DOHH2 (cell line): Measurements from ENCODE around the gene SYK.

Experiments
- H3F3A ChIP-seq: fragments of 200-600 bp; sonication (generic), shearing (Covaris generic); 2 replicates; pipeline ENCODE4 v1.6.0; 2016; ENCODE audit warnings: antibody characterized with exemption, mild to moderate bottlenecking; ENCODE audit not compliant: control insufficient read depth, insufficient read depth
- H3K27ac ChIP-seq: fragments of 200-600 bp; sonication (generic); 2 replicates; pipeline ENCODE4 v1.5.1; 2014; ENCODE audit warnings: low read depth, mild to moderate bottlenecking, low read length, moderate library complexity
- H3K27me3 ChIP-seq: fragments of 200-600 bp; sonication (generic); 2 replicates; pipeline ENCODE4 v1.6.1; 2014; ENCODE audit warnings: mild to moderate bottlenecking, low read length, mixed read lengths; ENCODE audit not compliant: control insufficient read depth
- H3K36me3 ChIP-seq: fragments of 200-600 bp; sonication (generic); 2 replicates; pipeline ENCODE4 v1.6.1; 2014; ENCODE audit warnings: mild to moderate bottlenecking, low read length, moderate library complexity, mixed read lengths; ENCODE audit not compliant: control insufficient read depth
- H3K4me1 ChIP-seq: fragments of 200-600 bp; sonication (generic); 2 replicates; pipeline ENCODE4 v1.6.1; 2014; ENCODE audit warnings: mild to moderate bottlenecking, low read length, mixed read lengths; ENCODE audit not compliant: control insufficient read depth
- H3K4me2 ChIP-seq: fragments of 200-600 bp; sonication (generic); 2 replicates; pipeline ENCODE4 v1.6.0; 2014; ENCODE audit warnings: mild to moderate bottlenecking, low read length, moderate library complexity
- H3K4me3 ChIP-seq: fragments of 200-600 bp; sonication (generic); 2 replicates; pipeline ENCODE4 v1.5.1; 2014; ENCODE audit warnings: mild to moderate bottlenecking, low read length, mixed read lengths
- H3K79me2 ChIP-seq: fragments of 200-600 bp; sonication (generic); 2 replicates; pipeline ENCODE4 v1.6.1; 2014; ENCODE audit warnings: mild to moderate bottlenecking, low read length, mixed read lengths; ENCODE audit not compliant: control insufficient read depth
- H3K9me2 ChIP-seq: fragments of 200-600 bp; sonication (generic); replicated peaks from 2 replicates; pipeline ENCODE4 v1.6.1; 2014; ENCODE audit warnings: mild to moderate bottlenecking, low read length, mixed read lengths; ENCODE audit not compliant: control insufficient read depth
- H3K9me3 ChIP-seq: fragments of 200-600 bp; sonication (generic); 2 replicates; pipeline ENCODE4 v1.6.1; 2014; ENCODE audit warnings: antibody characterized with exemption, low read length, mixed read lengths; ENCODE audit not compliant: control insufficient read depth, insufficient read depth
- H4K20me1 ChIP-seq: fragments of 200-600 bp; sonication (generic); 2 replicates; pipeline ENCODE4 v1.6.0; 2014; ENCODE audit warnings: low read depth, mild to moderate bottlenecking, antibody characterized with exemption, low read length, moderate library complexity; ENCODE audit not compliant: control insufficient read depth, insufficient read depth
- CTCF ChIP-seq: fragments of 200-600 bp; sonication (generic); IDR thresholded peaks from one replicate; pipeline ENCODE4 v1.5.1; 2014; ENCODE audit warnings: antibody characterized with exemption, mild to moderate bottlenecking, low read depth, low read length; ENCODE audit not compliant: poor library complexity, severe bottlenecking
- EZH2phosphoT487 ChIP-seq: fragments of 200-600 bp; sonication (generic); IDR thresholded peaks from 2 replicates; pipeline ENCODE4 v1.6.1; 2017; ENCODE audit warnings: borderline replicate concordance, mild to moderate bottlenecking, antibody characterized with exemption, low read length, moderate library complexity, mixed read lengths

The SYK gene

GRCh38 chr9:90844326-90844725 is 42.7 kb downstream of the SYK start:
- no peak overlapping the region for H3K27ac ChIP-seq
- TF ChIP-seq CTCF (no peak), EZH2phosphoT487 (no peak)
- H3K4me1 ChIP-seq = no peaks in the 10 kb centered on the region; the same call in 1 of the 2 replicates
- H4K20me1 ChIP-seq = peaks cover 22% of the 10 kb centered on the region; the same call in 1 of the 2 replicates
- no peak overlapping the region for H3K4me2 ChIP-seq
- no peaks in the 10 kb centered on the region for H3K27me3 ChIP-seq
- H3K79me2 ChIP-seq = peaks cover 64% of the 10 kb centered on the region
- peaks cover 98% of the 10 kb centered on the region for H3K36me3 ChIP-seq
- H3K4me3 ChIP-seq = no peak overlapping the region
- H3F3A ChIP-seq = peaks cover 11% of the 10 kb centered on the region
- no peaks in the 10 kb centered on the region for H3K9me2 ChIP-seq
- no peaks in the 10 kb centered on the region for H3K9me3 ChIP-seq

- Histone ChIP-seq H3K9me3 (no peaks in the 10 kb centered on the region), H3K27me3 (no peaks in the 10 kb centered on the region), H3K4me2 (no peak overlapping the region), H3K4me1 (peaks cover 3% of the 10 kb centered on the region; the same call in 1 of the 2 replicates), H3K27ac (no peak overlapping the region), H3K79me2 (peaks cover 42% of the 10 kb centered on the region), H4K20me1 (peaks cover 8% of the 10 kb centered on the region; the same call in 1 of the 2 replicates), H3K9me2 (no peaks in the 10 kb centered on the region), H3K36me3 (peaks cover 93% of the 10 kb centered on the region), H3K4me3 (no peak overlapping the region), H3F3A (no peaks in the 10 kb centered on the region)
- TF ChIP-seq EZH2phosphoT487 = no peak
- TF ChIP-seq CTCF = no peak
Observed at GRCh38 chr9:90846770-90847419, 45.3 kb downstream of the SYK start.

- no peak for TF ChIP-seq CTCF
- H3K36me3 ChIP-seq = peaks cover 93% of the 10 kb centered on the region
- peaks cover 3% of the 10 kb centered on the region; the same call in 1 of the 2 replicates for H3K4me1 ChIP-seq
Observed at GRCh38 chr9:90847971-90848370, 46.4 kb downstream of the SYK start.

More at GRCh38 chr9:90847971-90848370, 46.4 kb downstream of the SYK start:
- Histone ChIP-seq H3K9me2 (no peaks in the 10 kb centered on the region), H3F3A (no peaks in the 10 kb centered on the region), H3K27me3 (no peaks in the 10 kb centered on the region), H3K27ac (no peak overlapping the region), H4K20me1 (peaks cover 5% of the 10 kb centered on the region; the same call in 1 of the 2 replicates), H3K9me3 (no peaks in the 10 kb centered on the region), H3K4me2 (no peak overlapping the region), H3K79me2 (peaks cover 35% of the 10 kb centered on the region), H3K4me3 (no peak overlapping the region)
